IPS DF 4.7 (cell line): Measurements from ENCODE around the gene NEU1.
"Not testable (repeated sequence)": the region's sequence is repeated elsewhere in the genome, so short reads cannot be mapped to it uniquely, and the experiment has no call there.

Experiments
- DNase-seq: peaks from one replicate; pipeline ENCODE4 v3.0.0-alpha.2; 2013; ENCODE audit warnings: low spot score; ENCODE audit errors: extremely low read depth

NEU1 gene

DNA sequence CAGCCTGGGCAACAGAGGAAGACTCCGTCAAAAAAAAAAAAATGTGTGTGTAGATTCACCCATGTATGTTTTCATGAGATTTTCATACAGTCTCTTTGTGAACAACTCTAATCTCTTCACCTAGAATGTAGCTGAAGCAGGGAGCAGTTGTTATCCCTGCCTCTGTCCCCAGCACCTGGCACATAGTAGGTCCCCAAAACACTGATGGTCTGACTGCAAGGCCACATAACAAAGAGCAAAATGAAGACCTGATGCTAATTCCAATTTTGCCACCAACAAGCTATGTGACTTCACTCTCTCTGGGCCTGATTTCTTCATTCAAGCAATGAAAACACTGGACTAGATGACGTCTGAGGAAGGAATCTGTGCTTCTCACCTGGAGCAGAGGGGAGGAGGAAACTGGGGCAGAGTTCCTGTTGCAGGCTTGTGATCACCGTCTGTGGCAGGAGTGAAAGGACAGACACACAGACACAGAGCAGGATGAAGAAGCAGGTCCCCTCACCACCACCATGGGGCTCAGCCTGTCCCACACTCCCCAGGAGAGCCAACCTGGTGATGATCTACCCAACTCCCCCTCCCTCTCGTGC is 11.6 kb upstream of the NEU1 start:
- no peak for DNase-seq

DNA sequence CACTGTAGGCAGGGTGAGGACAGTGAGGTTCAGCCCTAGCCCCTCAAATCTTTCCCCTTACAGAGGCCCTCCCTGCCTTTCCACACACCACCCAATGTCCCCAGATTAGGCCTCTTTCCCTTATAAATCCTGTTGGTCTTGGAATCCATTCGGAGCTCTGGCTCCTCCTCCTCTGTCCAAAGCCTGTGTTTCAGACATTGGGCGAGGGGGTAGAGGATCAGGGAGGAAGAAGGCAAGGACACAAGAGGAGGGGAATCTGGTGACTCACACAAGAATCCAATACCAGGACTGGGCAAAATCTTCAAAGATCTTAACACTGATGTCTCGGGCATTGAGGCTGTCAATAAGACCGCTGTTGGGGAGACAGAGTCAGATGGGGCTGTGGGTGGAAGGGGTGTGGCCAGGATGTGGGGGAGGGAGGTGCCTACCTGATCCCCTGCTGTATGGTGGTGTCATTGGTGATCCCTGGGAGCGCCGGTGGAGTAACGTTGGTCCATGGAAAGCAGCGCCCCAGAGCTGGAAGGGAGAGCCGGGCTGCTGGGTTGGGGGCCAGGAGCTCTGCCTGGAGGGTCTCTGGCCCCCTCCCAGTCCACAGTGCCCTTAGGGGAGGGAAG is 8.5 kb upstream of the NEU1 start:
- DNase-seq = no peak

DNA sequence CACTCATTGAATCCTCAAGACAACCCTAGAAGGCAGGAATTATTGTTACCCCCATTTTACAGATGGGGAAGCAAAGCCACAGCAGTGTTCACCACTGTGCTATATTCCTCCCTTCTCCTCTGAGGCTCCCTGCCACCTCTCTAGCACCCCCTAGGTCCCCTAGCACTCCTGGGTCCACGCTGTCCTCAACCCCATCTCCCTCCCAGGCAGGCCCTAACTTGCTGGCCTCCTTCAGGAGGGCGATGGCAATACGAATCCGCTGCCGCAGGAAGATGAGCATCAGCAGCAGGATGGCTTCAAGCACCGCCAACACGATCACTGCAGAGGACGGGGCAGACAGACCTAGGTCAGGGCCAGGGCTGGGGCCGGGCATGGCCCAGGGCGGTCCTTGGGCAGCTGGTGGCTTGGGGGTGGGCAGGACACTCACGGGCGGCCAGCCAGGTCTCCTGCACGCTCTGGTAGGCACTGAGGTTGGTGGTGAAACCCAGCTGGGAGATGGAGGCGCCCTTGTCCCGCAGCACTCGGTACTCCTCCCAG is 7.8 kb upstream of the NEU1 start:
- no peak for DNase-seq

DNA sequence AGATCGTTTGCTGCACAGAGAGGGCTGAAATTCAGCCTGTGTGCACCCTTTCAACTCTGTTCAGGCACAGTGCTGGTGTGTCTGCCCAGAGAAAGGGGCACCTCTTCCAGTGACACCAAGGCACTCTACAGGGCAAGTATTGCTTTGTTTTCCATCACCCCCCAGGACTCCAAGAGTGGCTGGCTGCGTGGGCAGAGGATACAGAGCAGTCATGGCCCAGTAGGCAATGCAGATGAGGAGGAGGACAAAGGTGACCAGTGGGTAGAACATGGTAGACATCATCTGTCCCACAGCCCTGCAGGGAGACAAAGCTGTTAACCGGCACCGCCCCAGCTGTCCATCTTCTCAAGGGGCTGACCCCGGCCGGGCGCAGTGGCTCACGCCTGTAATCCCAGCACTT is 6.7 kb upstream of the NEU1 start:
- DNase-seq = no peak

DNA sequence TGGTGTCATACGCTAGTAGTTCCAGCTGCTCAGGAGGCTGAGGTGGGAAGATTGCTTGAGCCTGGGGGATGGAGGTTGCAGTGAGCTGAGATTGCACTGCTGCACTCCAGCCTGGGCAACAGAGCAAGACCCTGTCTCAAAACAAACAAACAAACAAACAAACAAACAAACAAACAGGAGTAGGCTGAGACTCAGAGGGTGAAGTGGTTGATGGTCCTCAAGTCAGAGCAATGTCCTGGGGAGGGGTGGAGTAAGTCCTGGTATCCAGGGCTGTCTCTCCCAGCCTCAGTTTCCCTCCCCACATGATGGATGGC is 6.0 kb upstream of the NEU1 start:
- not testable (repeated sequence) for DNase-seq

DNA sequence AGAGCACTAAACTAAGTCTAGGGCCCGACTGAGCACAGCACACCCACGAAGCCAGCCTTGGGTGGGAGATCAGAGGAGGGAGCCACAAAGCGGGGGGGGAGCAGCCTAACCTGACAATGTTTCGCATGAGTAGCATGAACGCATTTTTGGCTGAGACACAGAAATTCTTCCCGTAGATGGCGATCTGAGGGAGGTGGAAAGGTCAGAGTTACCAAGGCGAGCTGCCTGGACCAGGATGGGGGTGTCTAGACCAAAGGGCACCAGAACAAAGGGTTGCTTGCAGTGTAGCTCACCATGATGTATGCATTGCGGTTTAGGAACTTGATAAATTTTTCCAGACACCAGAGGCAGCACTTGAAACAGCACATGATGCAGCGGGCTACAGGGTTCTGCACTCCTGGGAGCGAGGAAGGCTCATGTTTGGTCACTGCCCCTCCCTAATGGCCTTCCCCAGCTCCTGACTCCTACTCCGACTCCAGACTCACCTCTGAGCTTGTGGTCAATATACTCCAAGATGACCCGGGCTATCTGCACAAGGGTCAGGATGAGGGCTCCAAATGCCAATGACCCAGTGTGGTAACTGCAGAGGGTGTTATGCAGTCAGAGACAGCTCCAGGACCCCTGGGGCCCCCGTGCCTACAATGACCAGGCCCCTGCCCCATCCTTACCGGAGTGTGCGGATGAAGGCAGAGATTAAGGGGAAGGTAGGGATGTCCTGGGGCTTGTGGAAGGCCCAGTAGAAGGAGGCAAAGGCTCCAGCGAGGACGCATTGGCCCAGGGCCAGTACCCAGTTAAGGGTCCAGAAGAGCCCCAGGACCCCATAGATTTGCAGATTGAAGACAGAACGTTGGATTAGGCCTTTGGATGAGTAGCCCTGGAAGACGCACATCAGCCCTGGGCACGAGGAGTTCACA is 2.8 kb upstream of the NEU1 start:
- DNase-seq = no peak

DNA sequence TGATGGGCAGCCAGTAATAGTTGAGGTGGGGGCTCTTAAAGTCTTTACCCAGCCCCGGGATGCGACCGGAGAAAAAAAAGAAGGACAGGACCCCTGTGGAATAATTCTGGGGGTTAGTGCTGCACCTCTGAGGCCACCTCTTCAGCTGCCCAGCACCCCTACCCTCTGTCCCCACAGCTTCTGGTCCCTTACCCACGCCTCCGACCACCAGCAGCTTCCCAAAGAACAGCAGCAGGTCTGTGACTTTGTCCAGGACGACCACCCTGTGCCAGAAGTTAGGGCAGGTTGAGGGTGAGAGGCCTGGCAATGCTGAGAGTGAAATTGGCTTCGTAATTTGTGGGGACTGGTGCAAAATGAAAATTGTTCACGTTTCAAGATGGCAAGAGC is 2.2 kb upstream of the NEU1 start:
- DNase-seq = no peak

DNA sequence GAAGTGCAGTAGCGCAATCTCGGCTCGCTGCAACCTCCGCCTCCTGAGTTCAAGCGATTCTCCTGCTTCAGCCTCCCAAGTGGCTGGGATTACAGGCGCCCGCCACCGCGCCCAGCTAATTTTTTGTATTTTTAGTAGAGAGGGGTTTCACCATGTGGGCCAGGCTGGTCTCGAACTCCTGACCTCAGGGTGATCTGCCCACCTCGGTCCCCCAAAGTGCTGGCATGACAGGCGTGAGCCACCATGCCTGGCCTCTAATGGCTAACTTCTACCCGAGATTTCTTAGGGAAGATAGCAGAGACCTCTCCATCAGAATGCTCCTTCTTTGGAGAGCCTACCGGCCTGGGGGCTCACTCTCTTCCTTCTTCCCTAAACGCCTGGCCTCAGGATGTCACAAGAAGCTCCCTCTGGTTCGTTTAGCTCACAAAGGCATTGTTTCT is 1.5 kb upstream of the NEU1 start:
- not testable (repeated sequence) for DNase-seq

DNA sequence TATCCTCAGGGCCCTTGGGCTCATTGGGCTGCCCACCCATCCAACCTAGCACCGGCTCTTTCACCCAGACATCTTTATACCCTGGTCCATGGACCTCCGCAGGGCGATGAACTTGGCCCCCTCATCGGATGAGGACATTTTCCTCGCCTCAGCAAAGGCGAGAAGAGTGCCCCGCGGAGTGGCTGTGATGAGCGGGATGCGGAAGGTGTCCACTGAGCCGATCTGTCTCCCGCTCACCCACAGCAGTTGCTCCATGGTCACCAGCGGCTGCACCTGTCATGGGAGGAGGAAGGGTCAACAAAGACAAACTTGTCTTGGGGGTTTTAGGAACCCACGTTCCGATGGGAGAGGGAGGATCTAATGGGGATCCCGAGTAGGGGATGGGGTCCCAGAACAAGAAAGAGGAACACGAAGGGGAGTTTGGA is 690 bp downstream of the NEU1 start:
- DNase-seq = no peak

DNA sequence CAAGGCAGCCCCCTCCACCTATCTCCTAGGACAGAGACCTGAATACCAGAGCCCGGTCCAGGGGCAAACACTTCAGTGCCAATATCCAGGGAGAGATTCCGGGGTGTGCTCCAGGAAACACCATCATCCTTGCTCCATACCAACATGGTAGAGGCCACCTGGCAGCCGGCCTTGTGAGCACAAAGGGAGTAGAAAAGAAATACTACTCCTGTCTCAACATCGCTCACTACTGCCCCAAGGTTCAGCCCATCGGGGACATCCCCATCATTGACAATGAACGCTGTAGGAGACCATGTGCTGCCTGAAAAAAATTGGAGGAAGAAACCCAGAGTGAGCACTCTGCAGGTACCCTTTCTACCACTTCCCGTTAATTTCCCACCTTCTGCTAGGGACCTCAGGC is 1.5 kb downstream of the NEU1 start:
- no peak for DNase-seq

DNA sequence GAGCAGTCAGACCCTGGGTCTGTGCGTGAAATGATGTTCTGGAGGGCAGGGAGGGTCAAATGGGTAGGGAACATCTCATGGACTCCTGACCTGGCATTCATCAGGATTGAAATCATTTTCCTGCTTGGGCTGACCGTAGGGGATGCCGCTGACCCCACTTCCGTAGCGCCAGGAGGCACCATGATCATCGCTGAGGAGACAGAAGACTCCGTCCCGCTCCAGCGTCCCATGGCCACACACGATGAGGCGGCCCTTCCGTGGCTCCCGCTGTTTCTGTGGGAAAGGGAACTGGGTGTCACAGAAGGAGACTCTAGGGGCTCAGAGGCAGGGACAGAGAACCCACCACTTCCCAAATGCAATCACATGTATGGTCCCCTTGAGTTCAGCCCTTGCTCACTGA is 2.3 kb downstream of the NEU1 start:
- no peak for DNase-seq

DNA sequence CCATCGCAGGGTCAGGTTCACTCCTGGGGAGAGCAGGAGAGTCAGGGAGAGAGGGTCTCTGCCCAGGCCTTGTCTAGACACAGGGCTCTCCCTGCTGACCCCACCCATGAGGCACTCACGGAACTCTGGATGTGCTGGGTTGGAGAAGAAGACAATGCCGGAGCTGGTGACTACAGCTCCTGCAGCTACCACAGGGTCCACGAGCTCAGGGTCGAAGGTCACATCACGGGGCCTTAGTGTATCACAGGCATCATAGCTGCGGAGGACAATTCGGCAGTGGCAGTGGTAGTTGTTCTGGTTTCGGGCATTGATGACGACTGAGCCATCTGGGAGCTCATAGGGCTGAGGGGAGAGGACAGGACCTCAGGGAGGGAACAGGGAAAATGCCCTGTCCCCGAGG is 2.7 kb downstream of the NEU1 start:
- no peak for DNase-seq

DNA sequence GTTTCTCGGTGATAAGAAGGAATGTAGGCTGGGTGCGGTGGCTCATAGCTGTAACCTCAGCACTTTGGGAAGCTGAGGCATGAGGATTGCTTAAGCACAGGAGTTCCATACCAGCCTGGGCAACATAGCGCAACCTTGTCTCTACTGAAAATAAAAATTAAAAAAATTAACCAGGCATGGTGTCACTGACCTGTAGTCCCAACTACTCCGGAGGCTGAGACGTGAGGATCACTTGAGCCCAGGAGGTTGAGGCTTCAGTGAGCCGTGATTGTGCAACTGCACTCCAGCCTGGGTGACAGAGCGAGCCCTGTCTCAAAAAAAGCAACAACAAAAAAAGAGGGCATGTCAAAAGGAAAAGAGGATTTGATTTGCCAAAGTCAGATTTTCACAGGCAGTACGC is 3.9 kb downstream of the NEU1 start:
- no peak for DNase-seq

DNA sequence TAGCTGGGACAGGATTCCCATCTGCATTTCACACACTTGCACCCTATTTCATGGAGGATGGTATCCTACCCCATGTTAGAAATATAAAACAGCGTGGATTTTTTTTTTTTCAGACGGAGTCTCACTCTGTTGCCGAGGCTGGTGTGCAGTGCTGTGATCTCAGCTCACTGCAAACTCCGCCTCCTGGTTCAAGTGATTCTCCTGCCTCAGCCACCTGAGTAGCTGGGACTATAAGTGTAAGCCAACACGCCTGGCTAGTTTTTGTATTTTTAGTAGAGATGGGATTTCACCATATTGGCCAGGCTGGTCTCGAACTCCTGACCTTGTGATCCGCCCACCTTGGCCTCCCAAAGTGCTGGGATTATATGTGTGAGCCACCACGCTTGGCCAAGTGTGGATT is 4.8 kb downstream of the NEU1 start:
- not testable (repeated sequence) for DNase-seq

DNA sequence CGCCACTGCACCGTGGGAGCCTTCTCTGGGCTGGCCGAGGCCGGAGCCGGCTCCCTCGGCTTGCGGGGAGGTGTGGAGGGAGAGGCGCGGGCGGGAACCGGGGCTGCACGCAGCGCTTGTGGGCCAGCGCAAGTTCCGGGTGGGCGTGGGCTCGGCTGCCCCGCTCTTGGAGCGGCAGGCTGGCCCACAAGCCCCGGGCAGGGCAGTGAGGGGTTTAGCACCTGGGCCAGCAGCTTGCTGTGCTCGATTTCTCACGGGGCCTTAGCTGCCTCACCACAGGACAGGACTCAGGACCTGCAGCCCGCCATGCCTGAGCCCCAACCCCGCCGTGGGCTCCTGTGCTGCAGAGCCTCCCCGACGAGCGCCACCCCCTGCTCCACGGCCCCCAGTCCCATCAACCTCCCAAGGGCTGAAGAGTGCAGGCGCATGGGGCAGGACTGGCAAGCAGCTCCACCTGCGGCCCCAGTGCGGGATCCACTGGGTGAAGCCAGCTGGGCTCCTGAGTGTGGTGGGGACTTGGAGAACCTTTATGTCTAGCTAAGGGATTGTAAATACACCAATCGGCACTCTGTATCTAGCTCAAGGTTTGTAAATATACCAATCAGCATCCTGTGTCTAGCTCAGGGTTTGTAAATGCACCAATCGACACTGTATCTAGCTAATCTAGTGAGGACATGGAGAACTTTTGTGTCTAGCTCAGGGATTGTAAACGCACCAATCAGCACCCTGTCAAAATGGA is 10.5 kb downstream of the NEU1 start:
- not testable (repeated sequence) for DNase-seq

DNA sequence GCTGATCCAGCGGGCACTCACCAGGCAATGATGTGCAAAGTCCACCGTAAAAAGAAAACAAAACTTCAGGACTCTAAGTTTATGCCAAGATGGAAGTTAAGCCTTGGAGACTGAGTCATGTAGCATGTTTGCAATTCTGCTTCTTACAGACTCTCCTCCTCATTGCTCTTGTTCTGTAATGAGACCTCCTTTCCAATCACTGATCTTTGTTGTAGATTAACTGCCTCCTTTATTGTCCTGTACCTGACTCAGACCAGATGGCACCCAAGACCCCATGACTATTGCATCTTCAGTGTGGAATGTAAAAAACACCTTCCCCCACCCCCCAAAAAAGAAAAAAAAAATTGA is 11.2 kb downstream of the NEU1 start:
- DNase-seq = no peak

DNA sequence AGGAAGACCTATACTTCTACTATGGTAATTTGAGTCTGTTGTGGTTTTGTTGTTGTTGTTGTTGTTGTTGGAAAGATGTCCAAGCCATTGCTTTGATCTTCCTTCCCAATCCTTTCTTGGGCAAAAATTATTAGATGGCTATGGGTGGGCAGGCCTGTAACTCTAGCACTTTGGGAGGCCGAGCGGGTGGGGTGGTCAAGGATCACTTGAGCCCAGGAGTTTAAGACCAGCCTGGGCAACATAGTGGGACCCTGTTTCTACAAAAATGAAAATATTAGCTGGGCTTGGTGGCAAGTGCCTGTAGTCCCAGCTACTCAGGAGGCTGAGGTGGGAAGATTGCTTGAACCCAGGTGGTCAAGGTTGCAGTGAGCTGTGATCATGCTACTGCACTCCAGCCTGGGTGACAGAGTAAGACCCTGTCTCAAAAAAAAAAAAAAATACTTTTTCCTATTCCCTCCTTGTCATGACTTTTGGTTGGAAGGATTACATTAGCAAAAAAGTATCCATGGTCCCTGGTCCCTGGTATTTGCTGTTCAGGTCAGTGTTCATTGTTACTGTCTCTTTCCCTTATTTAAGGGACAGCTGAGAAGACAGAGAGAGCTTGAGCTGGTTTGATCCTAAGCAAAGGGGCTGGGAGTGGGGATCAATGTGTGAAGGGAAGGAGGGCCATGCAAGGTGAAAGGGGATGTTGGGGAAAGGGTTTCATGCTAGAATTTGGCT is 11.7 kb downstream of the NEU1 start:
- DNase-seq = no peak

DNA sequence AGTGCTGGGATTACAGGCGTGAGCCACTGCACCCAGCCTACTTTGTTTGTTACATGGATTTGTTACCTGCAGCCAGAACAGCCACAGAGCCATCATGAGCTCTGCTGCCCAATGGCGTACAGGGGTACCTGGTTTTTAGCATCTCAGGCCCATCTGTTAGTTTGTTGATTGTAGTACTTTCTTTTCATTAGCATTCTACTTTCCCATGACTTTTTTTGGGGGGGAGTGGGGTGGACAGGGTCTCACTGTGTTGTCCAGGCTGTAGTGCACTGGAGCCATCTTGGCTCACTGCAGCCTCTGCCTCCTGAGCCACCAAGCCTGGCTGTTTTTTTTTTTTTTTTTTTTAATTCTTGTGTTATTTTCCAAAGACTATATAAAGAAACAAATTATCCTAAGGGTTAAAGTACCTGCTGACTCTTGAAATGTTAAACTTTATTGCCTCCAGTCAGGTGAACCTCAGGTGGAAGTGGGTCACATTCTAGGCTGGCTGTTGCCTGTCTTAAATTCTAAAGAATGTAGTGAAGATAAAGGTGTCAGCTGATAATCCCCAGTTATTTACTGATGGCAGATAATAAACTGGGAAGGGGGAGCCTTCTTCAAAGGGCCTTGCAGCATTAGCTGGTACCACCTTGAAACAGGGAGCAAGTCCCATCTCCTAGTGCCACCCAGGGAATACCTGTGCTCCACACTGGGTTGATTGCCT is 15.2 kb downstream of the NEU1 start:
- DNase-seq = no peak

DNA sequence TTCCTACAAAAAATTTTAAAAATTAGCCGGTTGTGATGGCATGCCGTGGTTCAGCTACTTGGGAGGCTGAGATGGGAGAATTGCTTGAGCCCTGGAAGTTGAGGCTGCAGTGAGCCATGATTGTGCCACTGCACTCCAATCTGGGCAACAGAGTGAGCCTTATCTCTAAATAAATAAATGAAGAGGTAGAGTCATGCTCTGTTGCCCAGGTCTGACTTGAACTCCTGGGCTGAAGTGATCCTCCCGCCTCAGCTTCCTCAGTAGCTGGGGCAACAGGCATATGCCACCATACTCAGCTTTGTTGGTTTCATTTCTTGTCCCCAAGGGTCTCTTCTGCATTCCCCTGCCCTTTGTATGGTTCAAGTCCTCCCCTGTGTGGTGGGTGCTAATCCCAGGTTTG is 18.1 kb downstream of the NEU1 start:
- no peak for DNase-seq

DNA sequence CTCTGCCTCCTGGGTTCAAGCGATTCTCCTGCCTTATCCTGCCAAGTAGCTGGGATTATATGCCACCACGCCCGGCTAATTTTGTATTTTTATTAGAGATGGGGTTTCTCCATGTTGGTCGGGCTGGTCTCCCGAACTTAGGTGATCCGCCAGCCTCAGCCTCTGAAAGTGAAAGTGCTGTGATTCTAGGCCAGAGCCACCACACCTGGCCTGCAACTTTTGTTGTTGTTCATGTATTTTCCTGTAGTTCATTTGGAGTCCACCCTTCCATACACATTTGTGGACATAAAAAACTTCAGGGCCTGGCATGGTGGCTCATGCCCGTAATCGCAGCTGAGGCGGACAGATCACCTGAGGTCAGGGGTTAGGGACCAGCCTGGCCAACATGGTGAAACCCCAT is 20.6 kb downstream of the NEU1 start:
- no peak for DNase-seq

DNA sequence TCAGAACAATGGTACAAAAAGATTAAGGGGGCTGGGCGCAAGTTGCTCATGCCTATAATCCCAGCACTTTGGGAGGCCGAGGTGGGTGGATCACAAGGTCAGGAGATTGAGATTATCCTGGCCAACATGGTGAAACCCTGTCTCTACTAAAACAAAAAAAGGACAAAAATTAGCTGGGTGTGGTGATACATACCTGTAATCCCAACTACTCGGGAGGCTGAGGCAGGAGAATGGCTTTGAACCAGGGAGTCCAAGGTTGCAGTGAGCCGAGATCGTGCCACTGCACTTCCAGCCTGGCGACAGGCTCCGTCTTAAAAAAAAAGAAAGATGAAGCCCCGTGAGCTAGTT is 22.9 kb downstream of the NEU1 start:
- not testable (repeated sequence) for DNase-seq
